Fibroblast of mammary gland (primary cell): ENCODE results near the gene AOPEP.

Experiments
- DNase-seq: peaks from one replicate; pipeline ENCODE4 v3.0.0-alpha.2; 2010; ENCODE audit warnings: low read depth
- H3K4me3 ChIP-seq: 2 replicates; pipeline ENCODE4 v1.5.1; 2011; ENCODE audit warnings: low read depth, mild to moderate bottlenecking, low read length, moderate library complexity; ENCODE audit not compliant: control insufficient read depth
- TF ChIP-seq, protein P1 (sequence below): conservative IDR thresholded peaks from 2 replicates; pipeline ENCODE4 v1.5.1; 2011; ENCODE audit warnings: low read depth, low read length, inconsistent platforms; ENCODE audit not compliant: control insufficient read depth, insufficient read depth

The AOPEP gene

DNA sequence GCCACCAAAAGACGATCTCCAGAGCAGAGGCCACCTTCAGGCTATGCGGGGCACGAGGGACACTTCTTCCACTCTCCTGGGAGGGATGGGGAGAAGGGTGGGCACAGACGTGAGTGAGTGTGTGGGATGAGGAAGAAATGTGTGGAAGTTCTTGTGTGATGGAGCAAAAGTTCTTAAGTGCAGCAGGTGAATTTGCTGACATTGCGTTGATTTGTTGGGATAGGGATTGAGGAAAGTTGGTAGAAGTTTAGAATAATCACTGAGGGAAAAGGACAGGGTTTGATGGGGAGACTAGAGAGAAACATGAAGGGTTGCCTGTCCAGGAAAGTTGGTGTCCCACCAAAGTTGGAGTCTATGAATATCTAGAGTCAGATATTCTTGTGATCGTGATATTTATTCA, 2.2 kb downstream of the AOPEP start:
- TF ChIP-seq, protein P1, sequence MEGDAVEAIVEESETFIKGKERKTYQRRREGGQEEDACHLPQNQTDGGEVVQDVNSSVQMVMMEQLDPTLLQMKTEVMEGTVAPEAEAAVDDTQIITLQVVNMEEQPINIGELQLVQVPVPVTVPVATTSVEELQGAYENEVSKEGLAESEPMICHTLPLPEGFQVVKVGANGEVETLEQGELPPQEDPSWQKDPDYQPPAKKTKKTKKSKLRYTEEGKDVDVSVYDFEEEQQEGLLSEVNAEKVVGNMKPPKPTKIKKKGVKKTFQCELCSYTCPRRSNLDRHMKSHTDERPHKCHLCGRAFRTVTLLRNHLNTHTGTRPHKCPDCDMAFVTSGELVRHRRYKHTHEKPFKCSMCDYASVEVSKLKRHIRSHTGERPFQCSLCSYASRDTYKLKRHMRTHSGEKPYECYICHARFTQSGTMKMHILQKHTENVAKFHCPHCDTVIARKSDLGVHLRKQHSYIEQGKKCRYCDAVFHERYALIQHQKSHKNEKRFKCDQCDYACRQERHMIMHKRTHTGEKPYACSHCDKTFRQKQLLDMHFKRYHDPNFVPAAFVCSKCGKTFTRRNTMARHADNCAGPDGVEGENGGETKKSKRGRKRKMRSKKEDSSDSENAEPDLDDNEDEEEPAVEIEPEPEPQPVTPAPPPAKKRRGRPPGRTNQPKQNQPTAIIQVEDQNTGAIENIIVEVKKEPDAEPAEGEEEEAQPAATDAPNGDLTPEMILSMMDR = no peak
- no peak overlapping the region for H3K4me3 ChIP-seq
- DNase-seq = no peak

DNA sequence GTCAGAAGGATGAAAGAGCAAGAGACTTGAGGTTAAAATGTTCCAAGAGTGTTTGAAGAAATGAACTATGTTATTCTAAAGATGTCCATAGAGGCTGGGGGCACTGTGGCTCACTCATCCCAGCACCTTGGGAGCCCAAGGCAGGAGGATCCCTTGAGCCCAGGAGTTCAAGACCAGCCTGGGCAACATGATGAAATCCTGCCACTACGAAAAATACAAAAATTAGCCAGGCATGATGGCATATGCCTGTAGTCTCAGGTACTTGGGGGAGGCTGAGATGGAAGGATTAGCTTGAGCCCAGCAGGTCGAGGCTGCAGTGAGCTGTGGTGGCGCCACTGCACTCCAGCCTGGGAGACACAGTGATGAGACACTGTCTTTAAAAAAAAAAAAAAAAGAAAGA, 2.7 kb downstream of the AOPEP start:
- TF ChIP-seq, protein P1 = no peak
- H3K4me3 ChIP-seq = no peak overlapping the region
- DNase-seq = no peak

DNA sequence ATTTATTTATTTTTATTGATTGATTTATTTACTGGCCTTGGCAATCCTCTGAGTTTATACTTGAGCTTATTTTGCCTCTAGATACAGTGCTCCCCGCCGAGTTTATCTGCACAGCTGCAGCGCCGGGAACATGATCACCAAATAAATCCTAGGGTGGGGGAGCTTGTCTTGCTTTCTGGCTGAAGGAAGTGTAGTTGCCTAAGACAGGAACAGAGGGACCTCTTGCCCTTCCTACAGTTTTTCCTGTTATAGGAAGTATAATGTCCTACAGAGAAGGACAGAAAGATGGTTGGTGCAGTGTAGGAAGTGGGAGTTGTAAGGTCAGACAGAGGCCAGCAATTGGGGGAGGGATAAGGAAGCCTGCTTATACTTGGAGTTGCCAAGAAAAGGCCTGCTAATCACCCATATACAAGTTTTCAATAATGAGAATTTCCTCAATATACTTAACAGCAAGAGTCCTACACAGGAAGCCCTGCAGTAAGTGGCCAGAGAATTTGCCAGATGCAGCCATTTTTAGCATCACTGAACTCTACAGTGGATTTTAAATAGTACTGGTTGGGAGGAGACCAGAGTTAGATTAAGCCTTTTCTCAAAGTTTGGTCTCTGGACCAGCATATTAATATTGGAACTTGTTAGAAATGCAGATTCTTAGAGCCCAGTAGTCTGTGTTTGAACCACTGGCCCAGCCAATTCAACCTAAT, 7.7 kb downstream of the AOPEP start:
- TF ChIP-seq, protein P1 = no peak
- DNase-seq = no peak
- H3K4me3 ChIP-seq = no peak overlapping the region

- TF ChIP-seq, protein P1 = no peak
- H3K4me3 ChIP-seq = no peak overlapping the region
- no peak for DNase-seq
Observed at GRCh38 chr9:94736759-94737158, 10.3 kb downstream of the AOPEP start.

GRCh38 chr9:94740145-94740840, 13.8 kb downstream of the AOPEP start:
- DNase-seq = no peak
- TF ChIP-seq, protein P1 = no peak
- H3K4me3 ChIP-seq = no peak overlapping the region

DNA sequence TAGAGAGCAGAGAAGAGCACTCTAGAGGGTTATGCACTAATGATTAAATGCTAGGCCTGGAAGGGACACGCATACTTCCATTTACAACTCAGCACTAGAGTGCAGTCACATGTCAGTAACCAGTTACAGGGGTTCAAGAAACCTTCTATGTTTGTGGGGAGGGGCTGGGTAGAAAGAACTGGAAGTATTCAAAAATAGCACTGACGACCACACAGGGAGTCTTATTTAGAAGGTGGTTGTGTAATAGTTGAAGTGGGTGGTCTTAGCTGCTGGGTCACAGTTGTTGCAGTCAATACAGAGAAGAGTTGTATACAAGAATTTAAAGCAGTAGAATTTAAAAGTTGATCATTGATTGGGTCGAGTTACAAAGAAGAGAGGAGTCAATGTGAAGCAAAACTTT, 15.4 kb downstream of the AOPEP start:
- H3K4me3 ChIP-seq = no peak overlapping the region
- no peak for DNase-seq
- TF ChIP-seq, protein P1 = no peak
